HepG2 (cell line): ENCODE data around the gene SLC11A1. TPM values are rescaled to one million over a fixed set of nuclear protein-coding genes. Genes with fewer than 3 reads are reported as not detected.

Experiments used
- CREM ChIP-seq, 2 experiments: sonication (generic) in 1 of 2; formaldehyde crosslinking in 1 of 2; IDR thresholded peaks; 2 replicates each; pipeline versions ENCODE4 v1.4.0 to v1.6.1; 2016 to 2020; ENCODE audit warnings: antibody characterized with exemption in 1 of 2, mild to moderate bottlenecking in 1 of 2, missing genetic modification reagents in 1 of 2
- HOXA9 ChIP-seq: sonication (generic); formaldehyde crosslinking; IDR thresholded peaks from 2 replicates; pipeline ENCODE4 v1.8.1; 2022; ENCODE audit warnings: missing genetic modification reagents, mild to moderate bottlenecking, moderate library complexity, borderline replicate concordance
- JARID2 ChIP-seq: sonication (generic); formaldehyde crosslinking; IDR thresholded peaks from 2 replicates; pipeline ENCODE4 v1.8.1; 2023; ENCODE audit warnings: missing genetic modification reagents, inconsistent platforms; ENCODE audit not compliant: insufficient replicate concordance
- MZF1 ChIP-seq: sonication (generic); formaldehyde crosslinking; IDR thresholded peaks from 2 replicates; pipeline ENCODE4 v1.8.1; 2023; ENCODE audit warnings: mild to moderate bottlenecking, missing genetic modification reagents, borderline replicate concordance
- RBAK ChIP-seq: sonication (generic); formaldehyde crosslinking; IDR thresholded peaks from 2 replicates; pipeline ENCODE4 v1.5.1; 2020; ENCODE audit warnings: mild to moderate bottlenecking, missing genetic modification reagents
- TARDBP ChIP-seq: sonication (generic); formaldehyde crosslinking; IDR thresholded peaks from 2 replicates; pipeline ENCODE4 v1.8.0; 2022; ENCODE audit warnings: mild to moderate bottlenecking, missing genetic modification reagents
- ZFP90 ChIP-seq: sonication (generic); formaldehyde crosslinking; IDR thresholded peaks from 2 replicates; pipeline ENCODE4 v1.8.0; 2022; ENCODE audit warnings: missing genetic modification reagents, mild to moderate bottlenecking, inconsistent platforms, borderline replicate concordance
- ZNF232 ChIP-seq: sonication (generic); formaldehyde crosslinking; IDR thresholded peaks from 2 replicates; pipeline ENCODE4 v1.4.0; 2020; ENCODE audit warnings: missing genetic modification reagents, borderline replicate concordance
- ZNF264 ChIP-seq: sonication (generic); formaldehyde crosslinking; IDR thresholded peaks from 2 replicates; pipeline ENCODE4 v1.4.0; 2020; ENCODE audit warnings: missing genetic modification reagents
- ZNF296 ChIP-seq: sonication (generic); formaldehyde crosslinking; conservative IDR thresholded peaks from 2 replicates; pipeline ENCODE4 v1.5.0; 2020; ENCODE audit warnings: mild to moderate bottlenecking, missing genetic modification reagents
- ZNF337 ChIP-seq: sonication (generic); formaldehyde crosslinking; IDR thresholded peaks from 2 replicates; pipeline ENCODE4 v1.5.1; 2020; ENCODE audit warnings: missing genetic modification reagents, low read depth, mild to moderate bottlenecking, borderline replicate concordance
- polyA plus RNA-seq, 8 experiments: library from polyadenylated mRNA; depleted of rRNA in 3 of 8; stranded (reverse) in 7 of 8; unstranded in 1 of 8; fragments of >200 nt; fragmentation: Illumina TruSeq in 4 of 8; extraction: Trizol in 4 of 8; gene quantifications; 2 replicates each; pipeline versions ENCODE4 v1.2.1 to v1.2.3, GENCODE V29; 2011 to 2016; ENCODE audit warnings: low read depth in 4 of 8, missing spikeins in 1 of 8, mixed read lengths in 1 of 8; ENCODE audit not compliant: insufficient read depth in 1 of 8
- total RNA-seq, 5 experiments: library from RNA; depleted of rRNA; stranded (reverse); fragments of >200 nt; fragmentation: Illumina TruSeq; extraction: Trizol; gene quantifications; 2 replicates each; pipeline ENCODE4 v1.2.3, GENCODE V29; 2016; ENCODE audit warnings: low read depth in 1 of 5
- TF ChIP-seq, protein P1 (sequence below): sonication (generic); formaldehyde crosslinking; IDR thresholded peaks from 2 replicates; pipeline ENCODE4 v1.4.0; 2020; ENCODE audit warnings: missing genetic modification reagents
- TF ChIP-seq, protein P2 (sequence below): sonication (generic); formaldehyde crosslinking; conservative IDR thresholded peaks from 2 replicates; pipeline ENCODE4 v1.4.0; 2020; ENCODE audit warnings: missing genetic modification reagents
- TF ChIP-seq, protein P3 (sequence below): sonication (generic); formaldehyde crosslinking; IDR thresholded peaks from 2 replicates; pipeline ENCODE4 v1.5.0; 2020; ENCODE audit warnings: missing genetic modification reagents, mild to moderate bottlenecking, borderline replicate concordance
- TF ChIP-seq, protein P4 (sequence below): sonication (generic); formaldehyde crosslinking; conservative IDR thresholded peaks from 2 replicates; pipeline ENCODE4 v1.4.0; 2020; ENCODE audit warnings: missing genetic modification reagents
- TF ChIP-seq, protein P5 (sequence below): IDR thresholded peaks from 2 replicates; pipeline ENCODE4 v1.6.1; 2016; ENCODE audit warnings: missing compliant biosample characterization, missing genetic modification reagents, borderline replicate concordance

The SLC11A1 gene
- total and polyA plus RNA-seq, 2 of the 13 experiments (the other 11 are each of a cell fraction or from before 2014, with no cell fraction given): 0.33 to 2.3 TPM

DNA sequence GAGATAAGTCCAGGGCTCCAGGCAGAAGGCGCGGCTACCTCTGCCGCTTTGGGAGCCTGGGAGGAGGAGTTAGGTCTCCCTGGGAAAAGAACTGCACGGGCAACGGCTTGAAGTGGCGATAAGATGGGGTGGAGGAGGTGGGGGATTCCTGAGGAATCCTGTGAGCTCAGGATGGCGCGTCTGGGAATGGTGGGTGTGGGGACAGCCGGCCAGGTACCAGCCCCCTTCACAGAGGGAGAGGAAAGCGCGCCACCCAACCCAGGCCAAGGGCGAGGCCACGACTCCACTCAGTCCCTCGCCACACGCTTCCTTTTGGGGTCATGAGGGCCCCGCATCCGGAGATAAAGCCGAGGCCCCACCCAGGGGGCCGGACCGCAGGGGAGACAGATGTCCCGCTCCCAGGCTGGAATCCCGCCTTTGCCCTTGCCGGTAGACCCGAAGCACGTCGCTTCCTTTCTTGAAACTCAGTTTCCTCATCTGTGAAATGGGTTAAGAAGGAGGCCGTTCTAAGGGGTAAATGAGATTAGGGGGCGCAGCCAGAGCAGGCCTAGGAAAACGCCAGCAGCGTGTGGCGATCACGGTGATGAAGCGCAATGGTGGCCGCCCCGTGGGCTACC is 15.9 kb downstream of the SLC11A1 start (continued):
- TF ChIP-seq, protein P1, sequence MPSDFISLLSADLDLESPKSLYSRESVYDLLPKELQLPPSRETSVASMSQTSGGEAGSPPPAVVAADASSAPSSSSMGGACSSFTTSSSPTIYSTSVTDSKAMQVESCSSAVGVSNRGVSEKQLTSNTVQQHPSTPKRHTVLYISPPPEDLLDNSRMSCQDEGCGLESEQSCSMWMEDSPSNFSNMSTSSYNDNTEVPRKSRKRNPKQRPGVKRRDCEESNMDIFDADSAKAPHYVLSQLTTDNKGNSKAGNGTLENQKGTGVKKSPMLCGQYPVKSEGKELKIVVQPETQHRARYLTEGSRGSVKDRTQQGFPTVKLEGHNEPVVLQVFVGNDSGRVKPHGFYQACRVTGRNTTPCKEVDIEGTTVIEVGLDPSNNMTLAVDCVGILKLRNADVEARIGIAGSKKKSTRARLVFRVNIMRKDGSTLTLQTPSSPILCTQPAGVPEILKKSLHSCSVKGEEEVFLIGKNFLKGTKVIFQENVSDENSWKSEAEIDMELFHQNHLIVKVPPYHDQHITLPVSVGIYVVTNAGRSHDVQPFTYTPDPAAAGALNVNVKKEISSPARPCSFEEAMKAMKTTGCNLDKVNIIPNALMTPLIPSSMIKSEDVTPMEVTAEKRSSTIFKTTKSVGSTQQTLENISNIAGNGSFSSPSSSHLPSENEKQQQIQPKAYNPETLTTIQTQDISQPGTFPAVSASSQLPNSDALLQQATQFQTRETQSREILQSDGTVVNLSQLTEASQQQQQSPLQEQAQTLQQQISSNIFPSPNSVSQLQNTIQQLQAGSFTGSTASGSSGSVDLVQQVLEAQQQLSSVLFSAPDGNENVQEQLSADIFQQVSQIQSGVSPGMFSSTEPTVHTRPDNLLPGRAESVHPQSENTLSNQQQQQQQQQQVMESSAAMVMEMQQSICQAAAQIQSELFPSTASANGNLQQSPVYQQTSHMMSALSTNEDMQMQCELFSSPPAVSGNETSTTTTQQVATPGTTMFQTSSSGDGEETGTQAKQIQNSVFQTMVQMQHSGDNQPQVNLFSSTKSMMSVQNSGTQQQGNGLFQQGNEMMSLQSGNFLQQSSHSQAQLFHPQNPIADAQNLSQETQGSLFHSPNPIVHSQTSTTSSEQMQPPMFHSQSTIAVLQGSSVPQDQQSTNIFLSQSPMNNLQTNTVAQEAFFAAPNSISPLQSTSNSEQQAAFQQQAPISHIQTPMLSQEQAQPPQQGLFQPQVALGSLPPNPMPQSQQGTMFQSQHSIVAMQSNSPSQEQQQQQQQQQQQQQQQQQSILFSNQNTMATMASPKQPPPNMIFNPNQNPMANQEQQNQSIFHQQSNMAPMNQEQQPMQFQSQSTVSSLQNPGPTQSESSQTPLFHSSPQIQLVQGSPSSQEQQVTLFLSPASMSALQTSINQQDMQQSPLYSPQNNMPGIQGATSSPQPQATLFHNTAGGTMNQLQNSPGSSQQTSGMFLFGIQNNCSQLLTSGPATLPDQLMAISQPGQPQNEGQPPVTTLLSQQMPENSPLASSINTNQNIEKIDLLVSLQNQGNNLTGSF: no peak; the same call in 1 of the 2 replicates
- TF ChIP-seq, protein P2, sequence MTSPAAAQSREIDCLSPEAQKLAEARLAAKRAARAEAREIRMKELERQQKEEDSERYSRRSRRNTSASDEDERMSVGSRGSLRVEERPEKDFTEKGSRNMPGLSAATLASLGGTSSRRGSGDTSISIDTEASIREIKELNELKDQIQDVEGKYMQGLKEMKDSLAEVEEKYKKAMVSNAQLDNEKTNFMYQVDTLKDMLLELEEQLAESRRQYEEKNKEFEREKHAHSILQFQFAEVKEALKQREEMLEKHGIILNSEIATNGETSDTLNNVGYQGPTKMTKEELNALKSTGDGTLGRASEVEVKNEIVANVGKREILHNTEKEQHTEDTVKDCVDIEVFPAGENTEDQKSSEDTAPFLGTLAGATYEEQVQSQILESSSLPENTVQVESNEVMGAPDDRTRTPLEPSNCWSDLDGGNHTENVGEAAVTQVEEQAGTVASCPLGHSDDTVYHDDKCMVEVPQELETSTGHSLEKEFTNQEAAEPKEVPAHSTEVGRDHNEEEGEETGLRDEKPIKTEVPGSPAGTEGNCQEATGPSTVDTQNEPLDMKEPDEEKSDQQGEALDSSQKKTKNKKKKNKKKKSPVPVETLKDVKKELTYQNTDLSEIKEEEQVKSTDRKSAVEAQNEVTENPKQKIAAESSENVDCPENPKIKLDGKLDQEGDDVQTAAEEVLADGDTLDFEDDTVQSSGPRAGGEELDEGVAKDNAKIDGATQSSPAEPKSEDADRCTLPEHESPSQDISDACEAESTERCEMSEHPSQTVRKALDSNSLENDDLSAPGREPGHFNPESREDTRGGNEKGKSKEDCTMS (CRISPR knock-in tag): no peak
- peak; percentile 98 for TF ChIP-seq ZNF232 (CRISPR knock-in tag)
- no peak for TF ChIP-seq RBAK
- no peak for TF ChIP-seq MZF1 (CRISPR knock-in tag)
- no peak for TF ChIP-seq ZNF337 (CRISPR knock-in tag)
- TF ChIP-seq ZFP90: peak; percentile 89
- TF ChIP-seq, protein P3, sequence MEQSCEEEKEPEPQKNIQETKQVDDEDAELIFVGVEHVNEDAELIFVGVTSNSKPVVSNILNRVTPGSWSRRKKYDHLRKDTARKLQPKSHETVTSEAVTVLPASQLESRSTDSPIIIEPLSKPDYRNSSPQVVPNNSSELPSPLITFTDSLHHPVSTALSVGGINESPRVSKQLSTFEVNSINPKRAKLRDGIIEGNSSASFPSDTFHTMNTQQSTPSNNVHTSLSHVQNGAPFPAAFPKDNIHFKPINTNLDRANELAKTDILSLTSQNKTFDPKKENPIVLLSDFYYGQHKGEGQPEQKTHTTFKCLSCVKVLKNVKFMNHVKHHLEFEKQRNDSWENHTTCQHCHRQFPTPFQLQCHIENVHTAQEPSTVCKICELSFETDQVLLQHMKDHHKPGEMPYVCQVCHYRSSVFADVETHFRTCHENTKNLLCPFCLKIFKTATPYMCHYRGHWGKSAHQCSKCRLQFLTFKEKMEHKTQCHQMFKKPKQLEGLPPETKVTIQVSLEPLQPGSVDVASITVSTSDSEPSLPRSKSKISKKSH: no peak
- peak; percentile 57; the same call in 1 of the 2 replicates for TF ChIP-seq ZNF296 (CRISPR knock-in tag)
- TF ChIP-seq, protein P4, sequence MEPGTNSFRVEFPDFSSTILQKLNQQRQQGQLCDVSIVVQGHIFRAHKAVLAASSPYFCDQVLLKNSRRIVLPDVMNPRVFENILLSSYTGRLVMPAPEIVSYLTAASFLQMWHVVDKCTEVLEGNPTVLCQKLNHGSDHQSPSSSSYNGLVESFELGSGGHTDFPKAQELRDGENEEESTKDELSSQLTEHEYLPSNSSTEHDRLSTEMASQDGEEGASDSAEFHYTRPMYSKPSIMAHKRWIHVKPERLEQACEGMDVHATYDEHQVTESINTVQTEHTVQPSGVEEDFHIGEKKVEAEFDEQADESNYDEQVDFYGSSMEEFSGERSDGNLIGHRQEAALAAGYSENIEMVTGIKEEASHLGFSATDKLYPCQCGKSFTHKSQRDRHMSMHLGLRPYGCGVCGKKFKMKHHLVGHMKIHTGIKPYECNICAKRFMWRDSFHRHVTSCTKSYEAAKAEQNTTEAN: peak; percentile 64
- peak; percentile 93 for TF ChIP-seq ZNF264 (CRISPR knock-in tag)
- TF ChIP-seq TARDBP: peak; percentile 75
- TF ChIP-seq JARID2 (CRISPR knock-in tag): no peak
- peak; percentile 73 for TF ChIP-seq CREM (IDR thresholded peaks at IDR 0.05)
- no peak for TF ChIP-seq CREM (CRISPR knock-in tag; IDR thresholded peaks at IDR 0.05)
- TF ChIP-seq HOXA9 (CRISPR knock-in tag): no peak
- TF ChIP-seq, protein P5, sequence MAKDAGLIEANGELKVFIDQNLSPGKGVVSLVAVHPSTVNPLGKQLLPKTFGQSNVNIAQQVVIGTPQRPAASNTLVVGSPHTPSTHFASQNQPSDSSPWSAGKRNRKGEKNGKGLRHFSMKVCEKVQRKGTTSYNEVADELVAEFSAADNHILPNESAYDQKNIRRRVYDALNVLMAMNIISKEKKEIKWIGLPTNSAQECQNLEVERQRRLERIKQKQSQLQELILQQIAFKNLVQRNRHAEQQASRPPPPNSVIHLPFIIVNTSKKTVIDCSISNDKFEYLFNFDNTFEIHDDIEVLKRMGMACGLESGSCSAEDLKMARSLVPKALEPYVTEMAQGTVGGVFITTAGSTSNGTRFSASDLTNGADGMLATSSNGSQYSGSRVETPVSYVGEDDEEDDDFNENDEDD (CRISPR knock-in tag): 0 out of 2 replicates have a peak, but pooled peaks have one; percentile 84
